NB4 (cell line): Measurements from ENCODE around the gene UNC93B1.

ENCODE experiments used
- DNase-seq: peaks from one replicate; pipeline ENCODE4 v3.0.0; 2010; ENCODE audit warnings: low read depth
- H3K4me3 ChIP-seq: one replicate; pipeline ENCODE4 v1.5.1; 2011; ENCODE audit warnings: mild to moderate bottlenecking, low read depth, low read length, moderate library complexity
- CTCF ChIP-seq: IDR thresholded peaks from one replicate; pipeline ENCODE4 v1.5.1; 2012; ENCODE audit warnings: low read depth, low read length
- MAX ChIP-seq: IDR thresholded peaks from 2 replicates; pipeline ENCODE4 v1.6.1; 2011; ENCODE audit warnings: low read depth, low read length
- MYC ChIP-seq: IDR thresholded peaks from 2 replicates; pipeline ENCODE4 v1.6.1; 2011; ENCODE audit warnings: low read depth, low read length
- POLR2A ChIP-seq: IDR thresholded peaks from 2 replicates; pipeline ENCODE4 v1.6.1; 2011; ENCODE audit warnings: mild to moderate bottlenecking; ENCODE audit not compliant: insufficient read length; ENCODE audit errors: extremely low read depth

UNC93B1 gene

GRCh38 chr11:68050371-68050841 is 46.5 kb upstream of the UNC93B1 start:
- no peak for DNase-seq
- H3K4me3 ChIP-seq = no peak overlapping the region
- TF ChIP-seq POLR2A (no peak), CTCF (no peak), MYC (no peak), MAX (no peak)

GRCh38 chr11:68049509-68050370 is 45.8 kb upstream of the UNC93B1 start:
- no peak for DNase-seq
- no peak overlapping the region for H3K4me3 ChIP-seq
- TF ChIP-seq MAX (no peak), CTCF (no peak), POLR2A (no peak), MYC (no peak)

- peak; percentile 8 for DNase-seq
- H3K4me3 ChIP-seq = no peak overlapping the region
- TF ChIP-seq POLR2A (no peak), MYC (no peak), MAX (no peak), CTCF (no peak)
These were observed 45.0 kb upstream of the UNC93B1 start for GRCh38 chr11:68048681-68049508.

- no peak for DNase-seq
- no peak for TF ChIP-seq MYC
- H3K4me3 ChIP-seq = no peak overlapping the region
These were observed 43.8 kb upstream of the UNC93B1 start for GRCh38 chr11:68047437-68048290.

GRCh38 chr11:68044898-68045351 is 41.0 kb upstream of the UNC93B1 start:
- DNase-seq = no peak
- no peak overlapping the region for H3K4me3 ChIP-seq
- no peak for TF ChIP-seq CTCF
- TF ChIP-seq POLR2A = no peak
- TF ChIP-seq MYC = no peak
- no peak for TF ChIP-seq MAX
